DOHH2 (cell line): ENCODE measurements around the gene SVIL.
"Not testable (repeated sequence)": the region's sequence is repeated elsewhere in the genome, so short reads cannot be mapped to it uniquely, and the experiment has no call there.

Experiments used
- CTCF ChIP-seq: fragments of 200-600 bp; sonication (generic); IDR thresholded peaks from one replicate; pipeline ENCODE4 v1.5.1; 2014; ENCODE audit warnings: antibody characterized with exemption, mild to moderate bottlenecking, low read depth, low read length; ENCODE audit not compliant: poor library complexity, severe bottlenecking
- EZH2phosphoT487 ChIP-seq: fragments of 200-600 bp; sonication (generic); IDR thresholded peaks from 2 replicates; pipeline ENCODE4 v1.6.1; 2017; ENCODE audit warnings: borderline replicate concordance, mild to moderate bottlenecking, antibody characterized with exemption, low read length, moderate library complexity, mixed read lengths

- TF ChIP-seq CTCF, EZH2phosphoT487: not testable (repeated sequence)
These were observed 20.5 kb downstream of the SVIL start for GRCh38 chr10:29614289-29614688.
